Trophoblast cell (in vitro differentiated cells and primary cell): Measurements from ENCODE around the gene PLA1A.

ENCODE experiments used
- DNase-seq, 2 donors: peaks; one replicate each; pipeline ENCODE4 v3.0.0-alpha.2; 2016
- H2AFZ ChIP-seq: 2 replicates; pipeline ENCODE4 v1.6.1; 2013; ENCODE audit warnings: low read length, moderate library complexity, mild to moderate bottlenecking; ENCODE audit not compliant: insufficient read depth, poor library complexity
- H2AK5ac ChIP-seq: 2 replicates; pipeline ENCODE4 v1.6.1; 2013; ENCODE audit warnings: mild to moderate bottlenecking, low read length
- H2BK120ac ChIP-seq: 2 replicates; pipeline ENCODE4 v1.6.1; 2013; ENCODE audit warnings: low read length, mild to moderate bottlenecking, moderate library complexity; ENCODE audit not compliant: insufficient read depth, poor library complexity
- H2BK12ac ChIP-seq: 2 replicates; pipeline ENCODE4 v1.6.1; 2013; ENCODE audit warnings: mild to moderate bottlenecking, low read length, moderate library complexity
- H2BK5ac ChIP-seq: 2 replicates; pipeline ENCODE4 v1.6.1; 2013; ENCODE audit warnings: low read length, low read depth, moderate library complexity, mild to moderate bottlenecking; ENCODE audit not compliant: poor library complexity
- H3K14ac ChIP-seq: 2 replicates; pipeline ENCODE4 v1.6.1; 2013; ENCODE audit warnings: mild to moderate bottlenecking, low read length
- H3K18ac ChIP-seq: 2 replicates; pipeline ENCODE4 v1.6.1; 2013; ENCODE audit warnings: mild to moderate bottlenecking, low read length
- H3K23ac ChIP-seq: 2 replicates; pipeline ENCODE4 v1.6.1; 2013; ENCODE audit warnings: low read length
- H3K27ac ChIP-seq: 2 replicates; pipeline ENCODE4 v1.5.1; 2013; ENCODE audit warnings: low read depth, mild to moderate bottlenecking, inconsistent platforms, low read length, moderate library complexity
- H3K27me3 ChIP-seq: 2 replicates; pipeline ENCODE4 v1.6.1; 2013; ENCODE audit warnings: inconsistent platforms, mild to moderate bottlenecking, low read length, moderate library complexity; ENCODE audit not compliant: insufficient read depth
- H3K36me3 ChIP-seq, 2 experiments: 1 replicate in 1 of 2; 2 replicates in 1 of 2; pipeline ENCODE4 v1.6.1; 2013; ENCODE audit warnings: low read length in 2 of 2, mild to moderate bottlenecking in 2 of 2, moderate library complexity in 1 of 2; ENCODE audit not compliant: insufficient read depth in 2 of 2, control insufficient read depth in 1 of 2
- H3K4ac ChIP-seq: 2 replicates; pipeline ENCODE4 v1.6.1; 2013; ENCODE audit warnings: low read depth, mild to moderate bottlenecking, low read length, moderate library complexity
- H3K4me1 ChIP-seq, 2 experiments: 1 replicate in 1 of 2; 2 replicates in 1 of 2; pipeline ENCODE4 v1.6.1; 2013; ENCODE audit warnings: low read length in 2 of 2, mild to moderate bottlenecking in 2 of 2, moderate library complexity in 1 of 2; ENCODE audit not compliant: insufficient read depth in 2 of 2, control insufficient read depth in 1 of 2
- H3K4me2 ChIP-seq: 2 replicates; pipeline ENCODE4 v1.6.1; 2013; ENCODE audit warnings: inconsistent platforms, mild to moderate bottlenecking, low read length, moderate library complexity
- H3K4me3 ChIP-seq: 2 replicates; pipeline ENCODE4 v1.5.1; 2013; ENCODE audit warnings: mild to moderate bottlenecking, low read depth, low read length, inconsistent platforms
- H3K79me1 ChIP-seq: one replicate; pipeline ENCODE4 v1.6.1; 2013; ENCODE audit warnings: low read length
- H3K79me2 ChIP-seq: 2 replicates; pipeline ENCODE4 v1.6.1; 2013; ENCODE audit warnings: low read length, mild to moderate bottlenecking; ENCODE audit not compliant: control insufficient read depth, insufficient read depth, poor library complexity
- H3K9ac ChIP-seq: 2 replicates; pipeline ENCODE4 v1.6.1; 2013; ENCODE audit warnings: mild to moderate bottlenecking, low read length
- H3K9me3 ChIP-seq: 2 replicates; pipeline ENCODE4 v1.6.1; 2013; ENCODE audit warnings: low read depth, mild to moderate bottlenecking, control low read depth, inconsistent platforms, low read length; ENCODE audit not compliant: insufficient read depth
- H4K12ac ChIP-seq: 2 replicates; pipeline ENCODE4 v1.6.1; 2013; ENCODE audit warnings: low read depth, mild to moderate bottlenecking, low read length, moderate library complexity
- H4K8ac ChIP-seq: 2 replicates; pipeline ENCODE4 v1.6.1; 2013; ENCODE audit warnings: low read depth, mild to moderate bottlenecking, low read length, moderate library complexity
- H4K91ac ChIP-seq: one replicate; pipeline ENCODE4 v1.6.1; 2013; ENCODE audit warnings: low read depth, mild to moderate bottlenecking, low read length, moderate library complexity
- WGBS: extraction: QIAGEN DNeasy Blood & Tissue Kit; methylation state at CpG from one replicate; pipeline ENCODE4 v1.1.7; 2013; ENCODE audit warnings: missing lambda C conversion rate; ENCODE audit not compliant: insufficient read length, insufficient coverage; ENCODE audit errors: extremely low coverage; 5-methylcytosine and 5-hydroxymethylcytosine counted together

Gene PLA1A

GRCh38 chr3:119672776-119673175 is 75.1 kb downstream of the PLA1A start:
- WGBS: no CpG with 5 or more reads among the region's 2 CpGs
- Histone ChIP-seq H4K12ac (no peak overlapping the region), H2BK5ac (no peak overlapping the region), H2AK5ac (no peak overlapping the region), H3K4me2 (no peak overlapping the region), H3K27ac (no peak overlapping the region), H3K14ac (no peak overlapping the region), H3K27me3 (no peaks in the 10 kb centered on the region), H3K4me3 (no peak overlapping the region), H3K4me1 (peaks cover 0 to 3% of the 10 kb centered on the region in 2 experiments), H4K8ac (no peak overlapping the region), H3K23ac (no peak overlapping the region), H4K91ac (no peak overlapping the region), H3K36me3 (peaks cover 9 to 17% of the 10 kb centered on the region in 2 experiments), H3K18ac (no peak overlapping the region), H2BK120ac (no peak overlapping the region), H3K9ac (no peak overlapping the region), H3K4ac (no peak overlapping the region), H3K79me2 (peaks cover 4% of the 10 kb centered on the region), H3K79me1 (peaks cover 5% of the 10 kb centered on the region), H2BK12ac (no peak overlapping the region), H2AFZ (no peak overlapping the region), H3K9me3 (peaks cover 3% of the 10 kb centered on the region)
- DNase-seq: no peak

GRCh38 chr3:119673875-119674274 is 76.2 kb downstream of the PLA1A start:
- Histone ChIP-seq H3K4me3 (no peak overlapping the region), H2BK5ac (no peak overlapping the region), H3K23ac (no peak overlapping the region), H4K91ac (no peak overlapping the region), H4K8ac (no peak overlapping the region), H3K4ac (no peak overlapping the region), H2BK12ac (no peak overlapping the region), H3K27me3 (no peaks in the 10 kb centered on the region), H2AK5ac (no peak overlapping the region), H3K4me2 (no peak overlapping the region), H3K9ac (no peak overlapping the region), H2BK120ac (no peak overlapping the region), H3K27ac (no peak overlapping the region), H3K18ac (no peak overlapping the region), H3K14ac (no peak overlapping the region), H3K79me2 (peaks cover 4% of the 10 kb centered on the region), H2AFZ (no peak overlapping the region), H3K9me3 (peaks cover 3% of the 10 kb centered on the region), H4K12ac (no peak overlapping the region), H3K36me3 (peaks cover 9 to 16% of the 10 kb centered on the region in 2 experiments), H3K79me1 (peaks cover 5% of the 10 kb centered on the region), H3K4me1 (peaks cover 0 to 3% of the 10 kb centered on the region in 2 experiments)
- no CpG with 5 or more reads among the region's 18 CpGs for WGBS
- no peak for DNase-seq

- no peak overlapping the region for H2AFZ ChIP-seq
- H4K91ac ChIP-seq: no peak overlapping the region
- no CpG with 5 or more reads among the region's 5 CpGs for WGBS
- peak overlapping the region; percentile 52 for H3K4ac ChIP-seq
- H4K8ac ChIP-seq: no peak overlapping the region
- H3K36me3 ChIP-seq: peaks cover 9 to 16% of the 10 kb centered on the region in 2 experiments
- no peak overlapping the region for H3K14ac ChIP-seq
- peaks cover 4% of the 10 kb centered on the region for H3K79me2 ChIP-seq
- H3K4me3 ChIP-seq: no peak overlapping the region
- no peak overlapping the region for H3K18ac ChIP-seq
- no peak overlapping the region for H3K23ac ChIP-seq
- H3K9me3 ChIP-seq: peaks cover 3% of the 10 kb centered on the region
- H3K27me3 ChIP-seq: no peaks in the 10 kb centered on the region
- no peak overlapping the region for H4K12ac ChIP-seq
- no peak overlapping the region for H2BK12ac ChIP-seq
- peaks cover 2 to 6% of the 10 kb centered on the region in 2 experiments for H3K4me1 ChIP-seq
- no peak overlapping the region for H2BK120ac ChIP-seq
- no peak overlapping the region for H2AK5ac ChIP-seq
- peaks cover 10% of the 10 kb centered on the region for H3K79me1 ChIP-seq
- H3K4me2 ChIP-seq: peak overlapping the region; percentile 57
- no peak overlapping the region for H3K9ac ChIP-seq
- no peak for DNase-seq
- H2BK5ac ChIP-seq: no peak overlapping the region
- H3K27ac ChIP-seq: no peak overlapping the region
These were observed 77.6 kb downstream of the PLA1A start for GRCh38 chr3:119675188-119675874.

- no peak overlapping the region for H2AFZ ChIP-seq
- H4K12ac ChIP-seq: no peak overlapping the region
- H3K4me1 ChIP-seq: peaks cover 2 to 6% of the 10 kb centered on the region in 2 experiments
- H3K14ac ChIP-seq: no peak overlapping the region
- no peak overlapping the region for H3K18ac ChIP-seq
- H2BK5ac ChIP-seq: no peak overlapping the region
- no peaks in the 10 kb centered on the region for H3K27me3 ChIP-seq
- H4K8ac ChIP-seq: no peak overlapping the region
- no peak overlapping the region for H3K9ac ChIP-seq
- peaks cover 3% of the 10 kb centered on the region for H3K9me3 ChIP-seq
- H3K4ac ChIP-seq: peak overlapping the region; percentile 52
- no peak overlapping the region for H4K91ac ChIP-seq
- H3K36me3 ChIP-seq: peaks cover 9 to 16% of the 10 kb centered on the region in 2 experiments
- no peak overlapping the region for H2BK12ac ChIP-seq
- peak overlapping the region; percentile 57 for H3K4me2 ChIP-seq
- peaks cover 10% of the 10 kb centered on the region for H3K79me1 ChIP-seq
- no peak for DNase-seq
- H3K4me3 ChIP-seq: no peak overlapping the region
- no peak overlapping the region for H2AK5ac ChIP-seq
- peaks cover 4% of the 10 kb centered on the region for H3K79me2 ChIP-seq
- H2BK120ac ChIP-seq: no peak overlapping the region
- no peak overlapping the region for H3K27ac ChIP-seq
- WGBS: no CpG with 5 or more reads among the region's 1 CpG
- H3K23ac ChIP-seq: no peak overlapping the region
These were observed 78.3 kb downstream of the PLA1A start for GRCh38 chr3:119676020-119676419.
